ELF-1 (cell line): ENCODE results near the gene GNPAT.

Source experiments
- DNase-seq: peaks from one replicate; pipeline ENCODE4 v3.0.0-alpha.2; 2016; ENCODE audit warnings: low read depth, low spot score

GNPAT gene

DNA sequence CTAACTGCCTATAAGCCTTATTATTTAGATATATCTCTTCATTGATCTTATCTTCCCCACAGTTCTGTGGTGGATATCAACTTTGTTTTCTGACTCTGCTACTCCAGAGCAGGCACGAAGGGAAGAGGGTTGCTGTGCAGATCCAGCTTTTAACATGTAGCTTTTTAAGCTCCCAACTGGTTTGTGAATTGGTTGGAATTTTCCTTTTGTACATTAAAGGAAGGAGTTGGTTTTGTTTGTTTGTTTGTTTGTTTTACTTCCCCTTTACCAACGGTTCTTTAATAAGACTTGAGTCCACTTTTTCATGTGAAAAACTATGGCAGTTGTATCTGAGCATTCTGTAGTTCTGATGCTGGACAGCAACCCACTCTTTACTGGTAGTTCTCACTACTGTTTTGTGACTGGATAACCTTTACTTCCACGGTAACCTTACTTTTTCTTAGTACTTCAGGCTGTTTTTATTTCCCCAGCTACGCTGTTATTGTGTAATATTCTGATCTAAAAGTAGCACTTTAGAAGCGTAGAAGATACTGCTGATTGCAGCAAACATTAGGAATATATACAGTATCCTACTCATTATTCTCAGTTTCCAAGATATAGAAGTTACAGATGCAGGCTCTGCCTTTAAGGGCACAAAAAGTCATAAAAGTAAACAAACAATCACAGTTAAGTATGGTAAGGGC, 1.6 kb downstream of the GNPAT start:
- no peak for DNase-seq

DNA sequence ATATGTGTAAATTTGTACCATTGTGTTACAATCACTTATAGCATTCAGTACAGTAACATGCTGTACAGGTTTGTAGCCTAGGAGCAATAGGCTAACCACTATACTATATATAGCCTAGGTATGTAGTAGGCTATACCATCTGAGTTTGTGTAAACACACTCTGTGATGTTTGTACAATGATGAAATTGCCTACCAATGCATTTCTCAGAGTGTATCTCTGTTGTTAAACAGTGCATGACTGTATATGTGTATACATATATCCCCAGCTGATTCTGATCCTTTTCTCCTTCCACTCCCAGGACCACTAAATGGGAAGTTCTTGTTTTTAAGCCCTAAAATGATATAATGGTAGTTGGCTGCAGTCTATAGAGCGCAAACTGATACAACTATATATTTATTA, 7.8 kb downstream of the GNPAT start:
- DNase-seq, result no peak

DNA sequence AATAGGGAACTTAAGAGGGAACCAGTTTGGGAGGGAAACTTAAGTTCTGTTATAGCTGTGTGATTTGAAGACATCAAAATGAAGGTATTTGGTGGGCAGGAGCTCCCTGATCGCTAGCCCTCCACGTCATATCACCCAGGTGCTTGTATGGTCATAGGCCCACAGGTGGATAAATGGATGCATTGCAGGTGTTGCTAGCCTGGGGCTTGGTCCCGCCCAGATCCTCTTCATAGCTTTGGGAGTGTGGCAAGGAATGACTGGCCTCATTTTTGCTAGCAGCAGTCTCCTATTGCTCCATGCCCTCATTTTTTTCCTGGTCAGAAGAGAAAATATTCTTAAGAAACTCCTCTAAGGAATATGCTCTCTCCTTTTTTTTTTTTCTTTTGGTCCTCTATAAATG, 11.3 kb downstream of the GNPAT start:
- DNase-seq, result no peak

DNA sequence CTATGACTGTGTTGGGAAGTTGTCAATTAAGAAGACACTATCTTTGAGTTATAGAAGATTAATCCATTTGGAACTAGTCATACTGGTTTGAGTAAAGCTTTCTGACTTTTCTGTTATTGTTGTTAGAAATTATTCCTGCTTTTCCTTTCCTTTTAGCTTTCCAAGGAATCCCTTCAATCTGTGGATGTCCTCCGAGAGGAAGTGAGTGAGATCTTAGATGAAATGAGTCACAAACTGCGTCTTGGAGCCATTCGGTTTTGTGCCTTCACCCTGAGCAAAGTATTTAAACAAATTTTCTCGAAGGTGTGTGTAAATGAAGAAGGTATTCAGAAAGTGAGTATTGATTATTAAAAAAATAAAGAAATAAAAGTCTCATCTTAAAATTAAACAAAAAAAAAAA, 19.3 kb downstream of the GNPAT start:
- no peak for DNase-seq

DNA sequence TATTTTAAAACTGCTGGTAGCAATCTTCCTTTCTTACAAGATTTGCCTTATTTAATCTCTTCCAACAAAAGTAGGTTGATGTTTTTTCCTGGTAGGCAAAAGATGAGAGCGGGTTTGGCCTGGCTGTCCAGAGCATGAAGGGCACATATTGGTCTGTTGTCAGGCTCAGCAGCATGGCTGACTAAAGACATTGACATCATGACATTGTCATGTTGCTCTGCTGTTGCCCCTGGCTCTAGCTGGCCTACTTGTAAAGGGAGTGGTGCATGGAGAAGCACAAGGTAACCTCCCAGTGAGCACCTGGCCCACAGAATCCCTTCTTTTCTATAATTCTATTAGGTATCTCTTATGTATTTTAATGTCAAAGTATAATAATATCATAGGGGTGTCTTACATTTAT, 23.6 kb downstream of the GNPAT start:
- DNase-seq, result no peak

DNA sequence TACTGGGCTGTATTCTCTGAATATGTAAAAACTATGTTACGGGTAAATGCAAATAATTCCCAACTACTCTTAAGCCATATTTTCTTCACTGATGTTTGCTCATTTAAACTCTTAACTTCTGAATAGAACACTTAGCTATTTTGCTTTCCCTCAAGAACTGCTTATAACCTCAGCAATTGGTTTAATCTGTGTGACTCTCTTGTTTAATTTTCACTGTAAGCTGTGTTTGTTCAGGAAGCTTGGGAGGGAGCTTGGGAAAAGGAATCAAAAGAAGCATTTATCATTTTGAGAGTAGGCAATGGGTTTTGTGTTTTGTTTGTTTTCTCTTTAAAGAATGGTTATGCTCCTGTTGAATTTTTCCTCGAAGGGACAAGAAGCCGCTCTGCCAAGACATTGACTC, 24.4 kb downstream of the GNPAT start:
- DNase-seq, result no peak

DNA sequence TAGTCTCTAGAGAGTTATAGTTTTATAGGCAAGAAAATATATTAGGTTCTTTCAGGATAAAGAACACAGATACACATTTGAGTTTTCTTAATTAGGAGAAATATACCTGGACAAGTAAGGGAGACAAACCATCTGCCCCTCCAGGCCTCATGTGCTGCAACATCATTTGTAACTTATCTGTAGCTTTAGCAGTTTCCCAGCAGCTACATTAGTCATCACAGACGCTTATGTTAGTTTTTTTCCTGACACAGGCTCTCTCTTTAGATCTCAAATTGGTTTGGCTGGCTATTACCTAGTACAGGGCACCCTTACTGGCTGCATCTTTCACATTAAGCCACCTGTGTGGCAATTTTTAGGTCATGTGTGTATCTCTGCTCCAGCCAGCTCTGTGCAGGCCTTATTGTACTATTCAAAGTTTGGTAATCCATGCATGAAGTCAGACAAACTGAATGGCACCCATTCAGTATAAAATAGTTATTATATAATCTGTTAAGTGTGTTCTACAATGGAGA, 25.9 kb downstream of the GNPAT start:
- no peak for DNase-seq

DNA sequence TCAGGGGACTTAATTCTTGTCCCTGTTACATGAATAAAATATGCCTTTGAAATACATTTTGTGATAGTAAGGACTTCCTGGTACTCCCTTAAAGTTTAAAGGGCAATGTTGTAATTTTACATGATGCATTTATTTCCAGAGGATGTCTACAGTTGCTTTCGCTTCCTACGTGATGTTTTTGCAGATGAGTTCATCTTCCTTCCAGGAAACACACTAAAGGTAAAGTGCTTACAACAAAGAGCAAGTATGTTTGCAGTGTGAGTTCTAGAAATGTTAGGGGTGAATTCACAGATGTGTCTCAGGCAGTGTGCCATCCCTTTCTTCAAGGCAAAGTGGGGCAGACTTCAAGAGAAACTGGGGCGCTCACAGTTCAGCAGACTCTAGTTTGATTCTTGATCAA, 31.2 kb downstream of the GNPAT start:
- DNase-seq, result no peak

DNA sequence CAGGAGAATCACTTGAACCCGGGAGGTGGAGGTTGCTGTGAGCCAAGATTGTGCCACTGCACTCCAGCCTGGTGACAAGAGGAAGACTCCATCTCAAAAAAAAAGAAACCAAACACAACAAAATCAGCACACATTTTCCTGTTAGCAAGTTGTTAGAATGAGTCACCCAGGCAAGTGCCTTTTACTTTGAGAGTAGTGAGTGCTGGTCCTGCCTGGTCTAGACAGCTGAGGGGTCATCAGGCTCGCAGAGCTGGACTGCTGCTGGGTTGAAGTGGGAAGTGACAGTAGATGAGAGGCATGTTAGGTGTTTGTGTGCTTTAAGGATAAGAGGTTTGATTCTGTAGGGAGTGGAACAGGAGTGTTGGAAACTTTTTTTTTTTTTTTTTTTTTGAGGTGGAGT, 31.9 kb downstream of the GNPAT start:
- DNase-seq, result no peak

DNA sequence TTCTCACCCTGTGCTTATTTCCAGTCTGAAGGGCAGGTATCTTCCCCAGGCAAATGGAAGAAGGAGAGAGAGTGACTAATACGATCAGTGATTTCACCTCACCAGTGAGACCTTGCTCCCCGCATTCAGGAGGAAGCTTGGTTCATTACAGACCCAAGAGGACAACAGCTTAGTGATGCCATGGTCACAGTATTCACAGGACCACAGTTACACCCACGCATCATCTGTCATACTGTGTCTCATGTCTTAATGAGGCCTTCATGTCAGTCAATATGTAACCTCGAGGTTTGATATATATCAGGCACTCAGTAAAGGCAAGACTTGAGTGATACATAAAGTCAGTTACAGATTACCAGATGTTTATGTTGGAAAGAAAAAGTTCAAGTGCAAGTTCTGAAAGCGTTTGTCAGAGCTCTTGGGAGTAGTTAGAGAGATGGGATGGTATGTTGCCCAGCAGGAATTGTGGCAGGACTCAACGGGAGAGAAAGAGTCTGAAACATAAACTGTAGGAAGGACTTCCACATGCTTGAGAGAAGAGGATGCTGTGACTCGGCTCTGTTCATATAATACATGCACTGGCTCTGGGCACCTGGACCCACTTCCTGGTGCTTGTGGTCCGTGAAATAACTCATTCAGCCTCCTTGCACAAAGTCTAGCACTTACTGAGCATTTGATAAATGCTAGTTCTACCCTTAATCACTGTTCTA, 33.3 kb downstream of the GNPAT start:
- DNase-seq, result no peak

DNA sequence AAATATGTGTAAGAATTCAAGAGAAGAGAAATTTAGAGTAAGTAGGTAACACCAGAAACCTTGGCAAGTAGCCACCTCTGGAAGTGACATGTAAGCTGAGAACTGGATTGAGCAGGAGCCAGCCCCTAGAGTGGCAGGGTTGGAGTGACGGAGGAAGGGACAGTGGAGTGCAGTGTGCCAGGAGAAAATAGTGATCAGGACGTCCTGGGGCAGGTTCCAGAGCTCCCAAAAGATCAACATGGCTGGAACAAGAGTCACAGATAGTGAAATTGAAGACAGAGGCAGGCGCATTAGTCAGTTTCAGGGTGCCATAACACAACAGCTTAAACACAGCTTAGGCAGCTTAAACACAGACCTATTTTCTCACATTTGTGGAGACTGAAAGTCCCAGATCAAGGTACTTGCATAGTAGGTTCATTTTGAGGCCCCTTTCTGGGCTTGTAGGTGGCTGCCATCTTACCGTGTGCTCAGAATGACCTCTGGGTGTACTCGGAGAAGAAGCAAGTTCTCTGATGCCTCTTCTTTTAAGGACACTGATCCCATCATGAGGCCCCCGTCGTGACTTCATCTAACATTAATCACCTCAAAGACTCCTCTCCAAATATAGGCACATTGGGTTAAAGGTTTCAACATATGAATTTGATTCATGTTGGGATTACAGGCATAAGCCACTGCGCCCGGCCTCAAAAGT, 37.2 kb downstream of the GNPAT start:
- no peak for DNase-seq

DNA sequence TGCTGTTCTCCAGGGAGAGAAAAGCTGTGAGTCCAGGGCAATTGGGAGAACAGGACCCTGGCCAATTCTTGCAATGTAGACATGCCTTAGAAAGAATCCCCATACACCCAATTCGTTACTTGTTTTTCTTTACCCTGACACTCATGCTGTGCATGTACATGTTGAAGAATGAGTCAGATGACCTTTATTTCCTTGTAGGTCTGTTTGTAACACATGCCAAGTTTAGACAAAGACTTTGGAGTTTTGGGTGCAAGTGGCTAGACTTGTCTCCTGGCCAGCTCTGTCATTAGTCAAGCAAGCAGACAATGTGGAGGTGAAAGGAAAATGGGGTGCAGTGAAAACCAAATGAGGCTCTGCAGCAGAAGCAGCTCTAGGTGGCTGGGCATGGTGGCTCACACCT, 38.1 kb downstream of the GNPAT start:
- no peak for DNase-seq

DNA sequence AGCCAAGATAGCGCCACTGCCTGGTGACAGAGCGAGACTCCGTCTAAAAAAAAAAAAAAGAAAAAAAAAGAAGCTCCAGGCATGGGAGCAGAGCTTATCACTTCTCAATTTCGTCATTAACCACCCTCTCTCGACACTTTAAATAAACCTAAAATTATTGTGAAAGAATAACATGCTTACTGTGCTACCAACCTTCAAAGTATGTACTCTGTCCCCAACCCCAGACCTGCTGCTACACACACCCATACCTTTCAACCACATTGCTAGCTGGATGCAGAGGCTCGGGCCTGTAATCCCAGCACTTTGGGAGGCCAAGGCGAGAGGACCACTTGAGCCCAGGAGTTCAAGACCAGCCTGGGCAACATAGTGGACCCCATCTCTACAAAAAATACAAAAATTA, 38.7 kb downstream of the GNPAT start:
- DNase-seq, result no peak

DNA sequence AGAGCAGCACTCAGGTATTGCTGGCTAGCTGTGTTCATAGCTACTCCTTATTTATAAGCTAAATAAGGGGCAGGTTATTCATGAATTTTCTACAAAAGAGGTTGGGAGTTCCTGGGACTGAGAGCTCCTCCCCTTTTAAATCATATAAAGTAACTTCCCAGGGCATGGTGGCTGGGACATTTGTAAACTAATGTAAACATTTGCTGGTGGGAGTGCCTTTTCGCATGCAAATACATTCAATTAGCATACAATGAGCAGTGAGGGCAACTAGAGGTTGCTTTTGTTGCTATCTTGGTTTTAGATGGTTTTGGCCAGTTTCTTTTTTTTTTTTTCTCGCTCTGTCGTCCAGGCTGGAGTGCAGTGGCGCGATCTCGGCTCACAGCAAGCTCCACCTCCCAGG, 43.4 kb downstream of the GNPAT start:
- peak; percentile 55 for DNase-seq

DNA sequence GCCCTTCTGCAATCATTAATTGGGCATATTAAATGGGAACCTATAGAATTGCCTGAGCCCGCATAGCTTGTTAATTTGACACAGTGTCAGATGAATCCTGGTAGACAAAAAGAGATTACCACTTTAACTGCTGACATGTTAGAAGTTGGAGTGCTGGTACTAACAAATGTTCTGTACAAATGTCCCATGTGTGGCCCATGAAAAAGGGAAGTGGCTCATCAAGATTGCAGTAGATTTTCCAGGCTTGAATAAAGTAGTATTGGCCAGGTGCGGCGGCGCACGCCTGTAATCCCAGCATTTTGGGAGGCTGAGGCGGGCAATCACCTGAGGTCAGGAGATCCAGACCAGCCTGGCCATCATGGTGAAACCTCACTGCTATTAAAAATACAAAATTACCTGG, 45.6 kb downstream of the GNPAT start:
- DNase-seq, result no peak

DNA sequence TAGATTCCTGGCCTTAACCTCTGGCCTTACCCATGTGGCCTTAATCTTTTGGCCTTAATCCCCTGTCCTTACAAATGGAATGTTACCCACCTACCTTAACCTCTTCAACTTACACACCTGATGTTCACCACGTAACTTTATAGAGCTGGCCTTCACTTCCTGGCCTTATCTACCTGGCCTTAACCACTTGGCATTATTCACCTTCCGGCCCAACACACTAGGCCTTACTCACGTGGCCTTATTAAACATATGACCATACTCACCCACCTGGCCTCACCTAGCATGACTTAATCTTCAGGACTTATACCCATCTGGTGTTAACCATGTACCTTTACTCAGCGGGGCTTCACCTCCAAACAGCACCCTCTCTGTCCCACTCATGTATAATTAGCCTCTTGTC, 54.9 kb downstream of the GNPAT start:
- no peak for DNase-seq

DNA sequence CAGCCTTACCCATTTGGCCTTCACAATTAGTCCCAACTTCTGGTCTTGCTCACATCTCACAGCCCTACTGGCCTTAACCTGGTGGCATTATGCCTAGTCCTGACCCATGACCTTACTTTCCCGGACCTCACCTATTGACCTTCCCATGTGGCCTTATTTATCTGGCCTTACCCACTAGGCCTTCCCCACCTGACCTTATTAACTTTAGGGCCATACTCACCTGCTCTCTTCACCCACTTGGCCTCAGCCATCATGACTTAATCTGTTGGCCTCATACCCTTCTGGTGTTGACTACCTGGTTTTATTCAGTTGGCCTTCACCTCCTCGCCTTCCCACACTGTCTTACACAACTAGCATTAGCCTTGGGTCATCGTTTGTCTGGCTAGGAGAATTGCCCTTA, 61.0 kb downstream of the GNPAT start:
- DNase-seq, result no peak

DNA sequence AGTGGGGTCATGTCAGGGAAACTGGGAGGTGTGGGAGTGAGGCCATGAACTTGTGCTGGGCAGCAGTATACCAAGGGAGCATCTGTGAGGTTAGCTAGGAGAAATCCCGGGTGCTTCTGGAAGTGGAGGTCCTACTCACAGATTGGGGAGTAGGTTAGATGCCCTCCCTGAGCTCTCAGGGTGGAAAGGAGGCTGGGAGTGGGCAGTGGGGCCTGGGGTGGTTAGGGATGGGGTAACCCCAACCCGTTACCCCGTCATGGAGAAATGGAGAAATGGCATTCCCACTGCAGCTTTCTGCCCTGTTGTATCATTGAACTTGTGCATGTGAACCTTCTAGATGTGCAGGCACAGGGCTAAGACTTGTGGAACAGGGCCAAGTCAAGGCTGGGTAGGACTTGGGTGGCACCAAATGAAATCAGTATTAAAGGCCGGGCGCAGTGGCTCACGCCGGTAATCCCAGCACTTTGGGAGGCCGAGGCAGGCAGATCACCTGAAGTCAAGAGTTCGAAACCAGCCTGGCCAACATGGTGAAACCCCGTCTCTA, 69.5 kb downstream of the GNPAT start:
- no peak for DNase-seq

DNA sequence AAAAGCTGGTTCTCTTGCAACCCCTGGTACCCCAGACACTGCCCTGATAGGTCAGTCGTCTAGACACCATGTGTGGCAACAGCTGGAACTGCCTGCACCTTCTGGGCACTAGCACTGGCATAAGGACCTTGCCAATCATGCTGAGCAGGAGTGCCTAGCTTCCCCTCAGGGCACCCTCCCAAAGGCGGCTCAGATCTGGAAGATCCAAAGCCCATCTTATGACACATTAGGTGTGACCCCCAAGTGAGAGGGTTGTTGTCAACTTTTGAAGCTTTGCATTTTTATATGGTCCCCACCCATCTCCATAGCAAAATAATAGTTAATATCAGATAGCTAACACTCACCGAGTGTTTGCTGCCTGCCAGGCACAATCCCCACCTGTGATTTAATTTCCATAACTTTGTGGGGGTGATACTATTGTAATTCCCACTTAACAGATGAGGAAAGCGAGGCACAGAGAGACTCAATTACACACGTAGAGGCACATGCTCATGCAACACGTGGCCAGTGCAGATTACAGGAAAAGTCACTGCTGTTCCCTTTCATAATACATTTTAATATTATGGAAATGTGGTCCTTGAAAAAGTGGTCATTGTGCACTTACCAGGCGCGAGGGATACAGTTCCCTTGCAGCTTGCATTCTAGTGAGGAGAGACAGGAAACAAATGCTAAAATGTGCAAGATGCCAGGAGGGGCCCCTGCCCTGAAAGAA, 70.9 kb downstream of the GNPAT start:
- DNase-seq, result no peak

DNA sequence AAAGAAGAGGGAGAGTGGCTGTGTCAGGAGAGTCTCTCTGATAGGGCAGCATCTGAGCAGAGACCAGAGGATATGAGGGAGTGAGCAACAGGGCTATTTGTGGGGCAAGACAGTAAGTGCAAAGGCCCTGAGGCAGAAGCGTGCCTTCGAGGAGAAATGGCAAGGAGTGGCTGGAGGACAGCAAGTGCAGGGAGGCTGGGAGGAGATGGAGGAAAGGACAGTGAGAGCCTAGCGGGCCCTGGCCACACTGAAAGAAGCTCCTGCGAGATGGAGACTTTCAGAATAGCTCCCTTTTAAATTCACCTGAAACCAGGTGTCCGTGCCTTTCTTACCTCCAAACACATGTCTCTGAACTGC, 71.4 kb downstream of the GNPAT start:
- no peak for DNase-seq

DNA sequence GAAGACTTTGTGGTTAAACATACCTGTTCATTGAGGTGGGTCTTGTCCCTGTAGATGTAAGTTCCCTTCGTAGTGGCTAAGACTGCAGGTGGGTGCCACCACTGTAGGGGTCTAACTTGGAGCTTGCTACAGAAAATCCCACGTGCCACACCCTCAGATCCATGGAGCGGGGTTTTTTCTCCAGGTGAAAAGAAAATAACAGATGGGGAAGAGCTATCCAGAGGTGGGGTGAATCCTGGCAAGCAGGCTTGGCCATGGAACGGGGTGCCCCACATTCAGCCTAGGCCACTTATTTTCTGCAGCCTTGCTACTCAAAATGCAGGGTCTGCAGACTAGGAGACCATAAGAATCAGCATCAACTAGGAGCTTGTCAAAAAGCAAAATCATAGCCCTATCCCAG, 72.6 kb downstream of the GNPAT start:
- no peak for DNase-seq

DNA sequence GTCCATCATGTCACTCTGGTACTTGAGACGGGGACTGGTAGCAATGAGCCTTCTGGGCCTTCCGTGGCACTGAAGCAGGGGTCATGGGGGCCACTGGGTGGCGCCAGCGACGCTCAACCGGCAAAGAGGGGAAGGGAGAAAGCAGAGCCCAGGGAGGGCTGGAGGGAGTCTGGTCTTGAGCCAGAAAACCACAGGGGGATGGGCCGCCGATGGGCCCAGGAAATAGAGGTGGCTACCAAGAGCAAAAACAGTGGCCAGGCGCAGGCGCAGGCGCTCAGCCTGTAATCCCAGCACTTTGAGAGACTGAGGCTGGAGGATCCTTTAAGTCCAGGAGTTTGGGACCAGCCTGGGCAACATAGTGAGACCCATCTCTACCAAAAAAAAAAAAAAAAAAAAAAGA, 74.9 kb downstream of the GNPAT start:
- DNase-seq, result peak; percentile 89
